HL-60/S4 (cell line): Measurements from ENCODE around the gene VRK2.
"Not testable (repeated sequence)": the region's sequence is repeated elsewhere in the genome, so short reads cannot be mapped to it uniquely, and the experiment has no call there.

Experiments
- in situ Hi-C: fragments of 300-500 bp; cut with MboI; formaldehyde crosslinking; loops from 2 replicates; pipeline ENCODE4 v1.14.3; 2022; ENCODE audit warnings: low sequenced_read_pairs

Gene VRK2

GRCh38 chr2:58156780-58157179 lies 110.2 kb downstream of the VRK2 start:
- in situ Hi-C loops, result no loop called here

- in situ Hi-C loops, result no loop called here
Measured at GRCh38 chr2:58157754-58158153, 111.1 kb downstream of the VRK2 start.

GRCh38 chr2:58158481-58158880 lies 111.9 kb downstream of the VRK2 start:
- in situ Hi-C loops, result no loop called here

- in situ Hi-C loops, result no loop called here
Measured at GRCh38 chr2:58163913-58164312, 117.3 kb downstream of the VRK2 start.

- in situ Hi-C loops, result not testable (repeated sequence)
Measured at GRCh38 chr2:58168130-58168529, 121.5 kb downstream of the VRK2 start.

GRCh38 chr2:58169845-58170244 lies 123.2 kb downstream of the VRK2 start:
- in situ Hi-C loops, result not testable (repeated sequence)

GRCh38 chr2:58170334-58170933 lies 123.8 kb downstream of the VRK2 start:
- in situ Hi-C loops, result not testable (repeated sequence)

GRCh38 chr2:58171831-58172230 lies 125.2 kb downstream of the VRK2 start:
- in situ Hi-C loops, result not testable (repeated sequence)

GRCh38 chr2:58177187-58177586 lies 130.6 kb downstream of the VRK2 start:
- in situ Hi-C loops, result not testable (repeated sequence)

GRCh38 chr2:58180175-58180574 lies 133.6 kb downstream of the VRK2 start:
- in situ Hi-C loops, result not testable (repeated sequence)

GRCh38 chr2:58180635-58181034 lies 134.0 kb downstream of the VRK2 start:
- in situ Hi-C loops, result no loop called here

- in situ Hi-C loops, result no loop called here
Measured at GRCh38 chr2:58182527-58182926, 135.9 kb downstream of the VRK2 start.

- in situ Hi-C loops, result no loop called here
Measured at GRCh38 chr2:58186501-58186900, 139.9 kb downstream of the VRK2 start.

GRCh38 chr2:58187022-58187421 lies 140.4 kb downstream of the VRK2 start:
- in situ Hi-C loops, result not testable (repeated sequence)

- in situ Hi-C loops, result no loop called here
Measured at GRCh38 chr2:58194458-58194857, 147.9 kb downstream of the VRK2 start.

- in situ Hi-C loops, result no loop called here
Measured at GRCh38 chr2:58195662-58196061, 149.1 kb downstream of the VRK2 start.

GRCh38 chr2:58197894-58198293 lies 151.3 kb downstream of the VRK2 start:
- in situ Hi-C loops, result no loop called here

GRCh38 chr2:58202404-58202803 lies 155.8 kb downstream of the VRK2 start:
- in situ Hi-C loops, result no loop called here

GRCh38 chr2:58203018-58203417 lies 156.4 kb downstream of the VRK2 start:
- in situ Hi-C loops, result no loop called here

- in situ Hi-C loops, result no loop called here
Measured at GRCh38 chr2:58204195-58204959, 157.8 kb downstream of the VRK2 start.

- in situ Hi-C loops, result no loop called here
Measured at GRCh38 chr2:58206785-58207184, 160.2 kb downstream of the VRK2 start.

- in situ Hi-C loops, result no loop called here
Measured at GRCh38 chr2:58207189-58207588, 160.6 kb downstream of the VRK2 start.
